ENCODE measurements around the gene ARHGEF17. TPM values are rescaled to one million over a fixed set of nuclear protein-coding genes. Genes with fewer than 3 reads are reported as not detected.

The ARHGEF17 gene
- total and polyA plus RNA-seq, 8 donors, result 5.0 to 66.5 (median 33.6) TPM

GRCh38 chr11:73324665-73325035 is 16.6 kb downstream of the ARHGEF17 start:
- H3K4me3 ChIP-seq, result no peak overlapping the region
- peaks cover 64 to 97% (median 81%) of the 10 kb centered on the region in 4 donors for H3K4me1 ChIP-seq
- WGBS, 5 donors, result 71 to 94% (median 90%) methylated on average over 2 of the region's 2 CpGs
- DNase-seq, result no peak
- no peaks in the 10 kb centered on the region for H3K27me3 ChIP-seq
- no peaks in the 10 kb centered on the region for H3K36me3 ChIP-seq
- peak overlapping the region; percentile 68 to 95 (median 85) for H3K27ac ChIP-seq
- TF ChIP-seq POLR2AphosphoS5 (IDR thresholded peaks at IDR 0.05) (no peak), CTCF (IDR thresholded peaks at IDR 0.05) (no peak), EP300 (IDR thresholded peaks at IDR 0.05) (no peak), POLR2A (IDR thresholded peaks at IDR 0.05) (no peak)
- intact Hi-C loops (cut with DNase I; ENCODE audit: low total_unique reads), result no loop called here
- H3K9me3 ChIP-seq, result no peaks in the 10 kb centered on the region

GRCh38 chr11:73325036-73325981 is 17.2 kb downstream of the ARHGEF17 start:
- no peak for DNase-seq
- peaks cover 60 to 97% (median 78%) of the 10 kb centered on the region in 4 donors for H3K4me1 ChIP-seq
- intact Hi-C loops (cut with DNase I; ENCODE audit: low total_unique reads), result no loop called here

GRCh38 chr11:73326929-73327811 is 19.1 kb downstream of the ARHGEF17 start:
- Histone ChIP-seq H3K27ac (peak overlapping the region in 4 of 5 donors; percentile 21 to 95 (median 86)), H3K4me3 (no peak overlapping the region), H3K36me3 (no peaks in the 10 kb centered on the region), H3K9me3 (no peaks in the 10 kb centered on the region), H3K27me3 (no peaks in the 10 kb centered on the region), H3K4me1 (peaks cover 58 to 98% (median 80%) of the 10 kb centered on the region in 4 donors)
- TF ChIP-seq POLR2AphosphoS5 (IDR thresholded peaks at IDR 0.05) (no peak), EP300 (IDR thresholded peaks at IDR 0.05) (no peak), POLR2A (IDR thresholded peaks at IDR 0.05) (no peak), CTCF (IDR thresholded peaks at IDR 0.05) (no peak)
- intact Hi-C loops (cut with DNase I; ENCODE audit: low total_unique reads), result no loop called here
- WGBS, 5 donors, result 60 to 74% (median 69%) methylated on average over 9 to 10 of the region's 10 CpGs
- peak in 1 of 2 donors; percentile 23 for DNase-seq

More at GRCh38 chr11:73325036-73325981, 17.2 kb downstream of the ARHGEF17 start:
- TF ChIP-seq EP300 (IDR thresholded peaks at IDR 0.05) (no peak), POLR2AphosphoS5 (IDR thresholded peaks at IDR 0.05) (no peak), POLR2A (IDR thresholded peaks at IDR 0.05) (no peak), CTCF (IDR thresholded peaks at IDR 0.05) (no peak)
- Histone ChIP-seq H3K27ac (peak overlapping the region; percentile 68 to 95 (median 85)), H3K9me3 (no peaks in the 10 kb centered on the region), H3K36me3 (no peaks in the 10 kb centered on the region), H3K4me3 (no peak overlapping the region), H3K27me3 (no peaks in the 10 kb centered on the region)
- WGBS, 5 donors, result 70 to 78% (median 73%) methylated on average over 13 of the region's 13 CpGs

GRCh38 chr11:73327812-73328364 is 19.8 kb downstream of the ARHGEF17 start:
- WGBS, 5 donors, result 62 to 83% (median 72%) methylated on average over 4 of the region's 4 CpGs
- TF ChIP-seq POLR2AphosphoS5 (IDR thresholded peaks at IDR 0.05) (no peak), EP300 (IDR thresholded peaks at IDR 0.05) (no peak), POLR2A (IDR thresholded peaks at IDR 0.05) (no peak), CTCF (IDR thresholded peaks at IDR 0.05) (no peak)
- DNase-seq, result no peak
- Histone ChIP-seq H3K36me3 (no peaks in the 10 kb centered on the region), H3K4me1 (peaks cover 52 to 98% (median 76%) of the 10 kb centered on the region in 4 donors), H3K27me3 (no peaks in the 10 kb centered on the region), H3K4me3 (no peak overlapping the region), H3K27ac (peak overlapping the region in 4 of 5 donors; percentile 21 to 95 (median 86)), H3K9me3 (no peaks in the 10 kb centered on the region)
- intact Hi-C loops (cut with DNase I; ENCODE audit: low total_unique reads), result no loop called here

Data from stomach (tissue), 9 donors.